ENCODE measurements around the gene PTDSS2. TPM values are rescaled to one million over a fixed set of nuclear protein-coding genes. Genes with fewer than 3 reads are reported as not detected.

PTDSS2 gene
- total RNA-seq, 1 donor from 2014 or later, result 81.1 TPM

DNA sequence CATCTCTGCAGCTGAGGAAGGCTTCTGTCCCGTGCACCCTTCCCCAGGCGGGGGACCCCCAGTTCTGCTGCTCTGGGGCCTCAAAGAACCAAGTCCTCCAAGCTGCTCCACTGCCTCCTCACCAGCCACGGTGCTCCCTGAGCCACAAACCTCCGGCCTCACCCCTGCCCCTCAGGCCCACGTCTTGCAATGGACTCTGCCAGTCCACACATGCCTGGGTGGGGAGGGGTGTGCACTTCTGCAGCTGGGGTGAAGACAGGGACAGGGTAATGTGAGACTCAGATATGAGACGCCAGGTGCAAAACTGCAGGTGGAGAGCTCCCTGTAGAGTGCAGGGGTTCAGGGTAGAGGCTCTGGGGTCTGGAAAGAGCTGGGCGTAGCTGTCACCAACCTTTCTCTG is 3.2 kb upstream of the PTDSS2 start:
- Histone ChIP-seq H3K4me3 (ENCODE audit: low read depth, low read length) (no peak overlapping the region), H3K27me3 (ENCODE audit: control insufficient read depth, insufficient read depth, low read length) (no peaks in the 10 kb centered on the region), H3K36me3 (ENCODE audit: control insufficient read depth, insufficient read depth, low read length) (no peaks in the 10 kb centered on the region)
- no peak for TF ChIP-seq CTCF (IDR thresholded peaks at IDR 0.05; ENCODE audit: insufficient read depth, low read length, poor library complexity, severe bottlenecking)
- no peak for DNase-seq (ENCODE audit: low read depth)

- peak; percentile 92 for TF ChIP-seq CTCF (IDR thresholded peaks at IDR 0.05; ENCODE audit: insufficient read depth, low read length, poor library complexity, severe bottlenecking)
Observed at GRCh38 chr11:447923-448731, 2.0 kb upstream of the PTDSS2 start.

GRCh38 chr11:450809-451451 is 851 bp downstream of the PTDSS2 start:
- Histone ChIP-seq H3K4me3 (ENCODE audit: low read depth, low read length) (peak overlapping the region; percentile 93), H3K36me3 (ENCODE audit: control insufficient read depth, insufficient read depth, low read length) (no peaks in the 10 kb centered on the region), H3K27me3 (ENCODE audit: control insufficient read depth, insufficient read depth, low read length) (no peaks in the 10 kb centered on the region)
- peak; percentile 38 for DNase-seq (ENCODE audit: low read depth)
- TF ChIP-seq CTCF (IDR thresholded peaks at IDR 0.05; ENCODE audit: insufficient read depth, low read length, poor library complexity, severe bottlenecking), result peak; percentile 11

More at GRCh38 chr11:447923-448731, 2.0 kb upstream of the PTDSS2 start:
- Histone ChIP-seq H3K36me3 (ENCODE audit: control insufficient read depth, insufficient read depth, low read length) (no peaks in the 10 kb centered on the region), H3K4me3 (ENCODE audit: low read depth, low read length) (peak overlapping the region; percentile 57), H3K27me3 (ENCODE audit: control insufficient read depth, insufficient read depth, low read length) (no peaks in the 10 kb centered on the region)
- DNase-seq (ENCODE audit: low read depth), result peak; percentile 38

- H3K27me3 ChIP-seq (ENCODE audit: control insufficient read depth, insufficient read depth, low read length), result no peaks in the 10 kb centered on the region
- no peaks in the 10 kb centered on the region for H3K36me3 ChIP-seq (ENCODE audit: control insufficient read depth, insufficient read depth, low read length)
- no peak for TF ChIP-seq CTCF (IDR thresholded peaks at IDR 0.05; ENCODE audit: insufficient read depth, low read length, poor library complexity, severe bottlenecking)
- DNase-seq (ENCODE audit: low read depth), result no peak
- H3K4me3 ChIP-seq (ENCODE audit: low read depth, low read length), result no peak overlapping the region
Observed at GRCh38 chr11:451738-452137, 1.7 kb downstream of the PTDSS2 start.

DNA sequence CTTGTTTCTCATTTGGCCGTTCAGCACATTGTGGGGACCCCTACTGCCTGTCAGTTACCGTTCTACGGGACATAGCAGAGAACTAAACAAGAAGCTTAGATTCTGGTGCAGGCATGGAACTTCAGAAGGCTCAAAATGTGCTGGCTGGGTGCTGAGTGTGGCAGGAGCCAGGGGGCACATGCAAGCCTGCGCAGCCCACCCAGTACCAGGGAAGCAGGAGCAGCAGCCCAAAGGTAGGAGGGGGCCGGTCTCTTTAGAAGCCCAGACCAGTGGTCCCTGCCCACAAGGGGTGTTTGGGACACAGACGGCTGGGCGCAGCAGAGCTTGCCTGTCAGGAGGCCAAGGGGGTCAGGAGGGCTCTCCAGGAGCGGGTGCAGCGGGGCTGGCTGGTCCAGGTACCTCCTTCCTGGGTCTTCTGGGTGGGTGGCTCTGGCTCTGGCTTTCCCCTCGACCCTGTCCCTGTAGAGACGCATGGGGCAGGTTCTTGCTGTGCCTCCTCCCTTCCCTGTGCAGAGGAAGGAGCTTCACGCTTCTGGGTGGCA is 2.2 kb downstream of the PTDSS2 start:
- TF ChIP-seq CTCF (IDR thresholded peaks at IDR 0.05; ENCODE audit: insufficient read depth, low read length, poor library complexity, severe bottlenecking), result no peak
- Histone ChIP-seq H3K36me3 (ENCODE audit: control insufficient read depth, insufficient read depth, low read length) (no peaks in the 10 kb centered on the region), H3K4me3 (ENCODE audit: low read depth, low read length) (no peak overlapping the region), H3K27me3 (ENCODE audit: control insufficient read depth, insufficient read depth, low read length) (no peaks in the 10 kb centered on the region)
- DNase-seq (ENCODE audit: low read depth), result no peak
